Mesangial cell (primary cell): ENCODE results near the gene OMD. TPM values are rescaled to one million over a fixed set of nuclear protein-coding genes. Genes with fewer than 3 reads are reported as not detected.

ENCODE experiments used
- total RNA-seq: library from RNA; depleted of rRNA; stranded (reverse); fragments of >200 nt; gene quantifications from 2 replicates; pipeline ENCODE4 v1.2.3, GENCODE V29; 2015

The OMD gene, protein sequence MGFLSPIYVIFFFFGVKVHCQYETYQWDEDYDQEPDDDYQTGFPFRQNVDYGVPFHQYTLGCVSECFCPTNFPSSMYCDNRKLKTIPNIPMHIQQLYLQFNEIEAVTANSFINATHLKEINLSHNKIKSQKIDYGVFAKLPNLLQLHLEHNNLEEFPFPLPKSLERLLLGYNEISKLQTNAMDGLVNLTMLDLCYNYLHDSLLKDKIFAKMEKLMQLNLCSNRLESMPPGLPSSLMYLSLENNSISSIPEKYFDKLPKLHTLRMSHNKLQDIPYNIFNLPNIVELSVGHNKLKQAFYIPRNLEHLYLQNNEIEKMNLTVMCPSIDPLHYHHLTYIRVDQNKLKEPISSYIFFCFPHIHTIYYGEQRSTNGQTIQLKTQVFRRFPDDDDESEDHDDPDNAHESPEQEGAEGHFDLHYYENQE
- total RNA-seq: not detected in 2 replicates

DNA sequence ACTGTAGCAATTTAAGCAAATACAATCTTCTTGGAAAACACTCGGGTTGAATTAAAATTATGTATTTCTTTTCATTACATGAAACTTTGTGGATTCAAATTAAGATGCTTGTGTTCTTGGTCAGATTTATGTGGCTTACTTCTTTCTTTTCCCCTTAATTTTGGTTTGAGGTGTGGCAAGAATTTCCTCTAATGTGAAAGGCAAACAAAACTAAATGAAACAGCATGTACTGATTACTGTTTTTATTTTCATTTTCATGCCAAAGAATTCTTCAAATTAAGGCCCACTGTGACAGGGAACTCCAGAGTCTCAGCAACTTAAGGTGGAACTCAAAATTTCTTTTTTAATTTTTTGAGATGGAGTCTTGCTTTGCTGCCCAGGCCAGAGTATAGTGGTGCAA is at the start of gene OMD:
Gene OMD (minus strand): TSS at position 132 of the 400 bp plus-strand sequence. CDS start 6,913 bp downstream, outside the sequence.

DNA sequence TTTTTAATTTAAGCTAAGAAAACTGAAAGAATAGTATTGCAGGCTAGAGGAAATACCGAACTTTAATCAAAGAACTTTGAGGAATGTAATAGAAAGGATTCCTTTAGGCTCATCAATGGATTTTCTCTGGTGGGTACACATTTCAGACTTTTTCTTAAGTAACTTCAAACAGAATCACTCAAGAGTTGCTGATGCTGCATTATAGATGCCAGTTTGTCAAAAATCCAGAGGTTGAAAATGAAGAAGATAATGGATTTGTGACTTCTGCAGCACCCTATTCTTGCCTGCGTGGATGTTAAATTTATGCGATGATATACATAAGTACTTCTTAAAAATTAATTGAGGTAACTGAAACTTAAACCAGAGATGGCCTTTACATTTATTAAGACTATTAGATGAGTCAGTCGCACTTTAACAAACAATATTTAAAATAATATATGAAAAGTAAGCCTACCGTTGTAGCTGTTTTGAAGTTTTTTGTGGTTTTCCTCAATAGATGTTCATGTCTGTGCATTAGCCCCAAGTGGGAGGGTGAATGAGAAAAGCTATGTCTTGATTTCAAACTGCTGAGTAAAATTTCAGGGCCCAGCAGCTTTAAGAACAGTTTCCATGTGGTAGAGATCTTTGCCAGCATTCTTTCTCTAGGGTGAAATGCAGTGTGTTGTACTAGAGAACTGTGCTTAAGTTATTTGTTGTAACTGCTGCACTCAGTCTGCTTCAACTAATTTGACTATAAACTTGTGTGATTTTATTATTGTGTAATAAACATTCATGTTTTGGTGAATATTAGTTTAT is 20.0 kb downstream of the OMD start, which contains the start of gene OGN:
Gene OGN (minus strand): TSS at position 537 of the 795 bp plus-strand sequence. CDS start 1,171 bp downstream, outside the sequence.

Other genes starting within 250 kb of the OMD start
- gene IARS1, start 130.8 kb downstream of the OMD start, total RNA-seq: 114 and 144 TPM in 2 replicates
- gene NOL8, start 99.1 kb downstream of the OMD start, total RNA-seq: 9.0 and 11.5 TPM in 2 replicates
- gene CENPP, start 98.5 kb downstream of the OMD start, total RNA-seq: 2.0 and 7.2 TPM in 2 replicates
- not detected in 2 replicates for gene OGN, start 19.9 kb downstream of the OMD start, total RNA-seq
- not detected in 2 replicates for gene ASPN, start 58.0 kb upstream of the OMD start, total RNA-seq
- 0.13 and 0.16 TPM in 2 replicates for gene ECM2, start 111.5 kb upstream of the OMD start, total RNA-seq
- 4.7 and 10.1 TPM in 2 replicates for gene IPPK, start 245.7 kb upstream of the OMD start, total RNA-seq